Caco-2 (cell line): Measurements from ENCODE around the gene SYN1. TPM values are rescaled to one million over a fixed set of nuclear protein-coding genes. Genes with fewer than 3 reads are reported as not detected.

Experiments used
- BruUV-seq: library from RNA; stranded (reverse); fragments of 400-500 nt; replicated peaks from 2 replicates; lab custom pipeline; 2021; lab: Mats Ljungman, UMichigan
- CTCF ChIA-PET: fragments of 300-600 bp; sonication (Branson Sonifier 250); formaldehyde crosslinking; loops from one replicate; lab custom pipeline; 2022; ENCODE audit warnings: antibody characterized with exemption; lab: Charles Lee
- POLR2A ChIA-PET: fragments of 300-600 bp; sonication (Branson Sonifier 250); formaldehyde crosslinking; loops from one replicate; lab custom pipeline; 2022; ENCODE audit warnings: antibody characterized with exemption; lab: Charles Lee
- DNase-seq, 2 experiments: peaks; one replicate each; pipeline versions ENCODE4 v3.0.0 to v3.0.0-alpha.2; 2020 to 2022
- H3K27me3 ChIP-seq: replicated peaks from 2 replicates; pipeline ENCODE4 v1.6.0; 2011; ENCODE audit warnings: low read length; ENCODE audit not compliant: control insufficient read depth, insufficient read depth
- H3K36me3 ChIP-seq: 2 replicates; pipeline ENCODE4 v1.5.1; 2011; ENCODE audit warnings: low read length; ENCODE audit not compliant: control insufficient read depth, insufficient read depth
- H3K4me1 ChIP-seq: fragments of 250-450 bp; sonication (Bioruptor Pico); 2 replicates; pipeline ENCODE4 v1.5.1; 2020; ENCODE audit warnings: mild to moderate bottlenecking
- H3K4me3 ChIP-seq: 2 replicates; pipeline ENCODE4 v1.5.1; 2011; ENCODE audit warnings: low read depth, mild to moderate bottlenecking, control low read depth, low read length
- H3K9me3 ChIP-seq: fragments of 250-450 bp; sonication (Bioruptor Pico); 2 replicates; pipeline ENCODE4 v1.5.1; 2020; ENCODE audit warnings: mild to moderate bottlenecking, moderate library complexity
- H3K27ac Mint-ChIP-seq: one replicate; pipeline ENCODE4 v1.8.0; 2022; ENCODE audit warnings: mixed read lengths; ENCODE audit not compliant: unreplicated experiment
- H3K27me3 Mint-ChIP-seq: one replicate; pipeline ENCODE4 v1.8.0; 2022; ENCODE audit warnings: mixed read lengths; ENCODE audit not compliant: insufficient read depth, unreplicated experiment
- H3K36me3 Mint-ChIP-seq: one replicate; pipeline ENCODE4 v1.8.0; 2022; ENCODE audit warnings: mild to moderate bottlenecking, mixed read lengths; ENCODE audit not compliant: insufficient read depth, unreplicated experiment
- H3K4me1 Mint-ChIP-seq: one replicate; pipeline ENCODE4 v1.8.0; 2022; ENCODE audit warnings: low read depth, mixed read lengths; ENCODE audit not compliant: unreplicated experiment
- H3K4me3 Mint-ChIP-seq: one replicate; pipeline ENCODE4 v1.8.0; 2022; ENCODE audit warnings: mild to moderate bottlenecking, moderate library complexity, mixed read lengths; ENCODE audit not compliant: unreplicated experiment
- H3K9me3 Mint-ChIP-seq: one replicate; pipeline ENCODE4 v1.8.0; 2022; ENCODE audit warnings: mixed read lengths; ENCODE audit not compliant: unreplicated experiment
- intact Hi-C: fragments of 100-400 bp; cut with micrococcal nuclease; formaldehyde crosslinking; loops from one replicate; pipeline ENCODE4 v1.10.0; 2022; ENCODE audit not compliant: unreplicated experiment
- total RNA-seq: library from RNA; stranded (reverse); gene quantifications from 2 replicates; pipeline ENCODE4 v1.2.3, GENCODE V29; 2022
- TF ChIP-seq, protein P1 (sequence below), 2 experiments: fragments of 200-600 bp in 1 of 2; IDR thresholded peaks; 1 replicate in 1 of 2; 2 replicates in 1 of 2; pipeline versions ENCODE4 v1.5.1 to v1.8.0; 2011 to 2022; ENCODE audit warnings: antibody characterized with exemption in 1 of 2, control low read depth in 1 of 2, inconsistent platforms in 1 of 2, low read depth in 1 of 2, low read length in 1 of 2, mild to moderate bottlenecking in 1 of 2, moderate library complexity in 1 of 2; ENCODE audit not compliant: insufficient read depth in 1 of 2, severe bottlenecking in 1 of 2, unreplicated experiment in 1 of 2

The SYN1 gene
- total RNA-seq, 1 experiment from 2014 or later = not detected

- POLR2A ChIA-PET = no interaction called here
- Histone ChIP-seq H3K36me3 (no peaks in the 10 kb centered on the region), H3K27me3 (no peaks in the 10 kb centered on the region), H3K4me1 (no peaks in the 10 kb centered on the region), H3K4me3 (no peak overlapping the region), H3K9me3 (no peaks in the 10 kb centered on the region)
- Mint-ChIP-seq H3K9me3 (no peaks in the 10 kb centered on the region), H3K36me3 (peaks cover 10% of the 10 kb centered on the region), H3K27ac (no peak overlapping the region), H3K4me1 (no peaks in the 10 kb centered on the region), H3K27me3 (no peaks in the 10 kb centered on the region), H3K4me3 (no peak overlapping the region)
- peak; percentile 61 to 62 for DNase-seq
- TF ChIP-seq, protein P1, sequence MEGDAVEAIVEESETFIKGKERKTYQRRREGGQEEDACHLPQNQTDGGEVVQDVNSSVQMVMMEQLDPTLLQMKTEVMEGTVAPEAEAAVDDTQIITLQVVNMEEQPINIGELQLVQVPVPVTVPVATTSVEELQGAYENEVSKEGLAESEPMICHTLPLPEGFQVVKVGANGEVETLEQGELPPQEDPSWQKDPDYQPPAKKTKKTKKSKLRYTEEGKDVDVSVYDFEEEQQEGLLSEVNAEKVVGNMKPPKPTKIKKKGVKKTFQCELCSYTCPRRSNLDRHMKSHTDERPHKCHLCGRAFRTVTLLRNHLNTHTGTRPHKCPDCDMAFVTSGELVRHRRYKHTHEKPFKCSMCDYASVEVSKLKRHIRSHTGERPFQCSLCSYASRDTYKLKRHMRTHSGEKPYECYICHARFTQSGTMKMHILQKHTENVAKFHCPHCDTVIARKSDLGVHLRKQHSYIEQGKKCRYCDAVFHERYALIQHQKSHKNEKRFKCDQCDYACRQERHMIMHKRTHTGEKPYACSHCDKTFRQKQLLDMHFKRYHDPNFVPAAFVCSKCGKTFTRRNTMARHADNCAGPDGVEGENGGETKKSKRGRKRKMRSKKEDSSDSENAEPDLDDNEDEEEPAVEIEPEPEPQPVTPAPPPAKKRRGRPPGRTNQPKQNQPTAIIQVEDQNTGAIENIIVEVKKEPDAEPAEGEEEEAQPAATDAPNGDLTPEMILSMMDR (IDR thresholded peaks at IDR 0.05; ENCODE audit: insufficient read depth in 1 of 2, low read depth in 1 of 2, low read length in 1 of 2, severe bottlenecking in 1 of 2, unreplicated experiment in 1 of 2) = peak in 1 of 2 experiments; percentile 19
- no TSS peak for BruUV-seq
- intact Hi-C loops = loop anchor here (1.0 kb wide), 2 partner anchors 68 to 88 kb away; partner anchors contain the start of gene ARAF
- CTCF ChIA-PET = interaction anchor here (0.5 kb wide), 1 partner anchor 910 kb away, joined by 8 read pairs; the partner anchor contains the start of gene TBC1D25
Measured at GRCh38 chrX:47628982-47629381, 9.3 kb upstream of the SYN1 start.

GRCh38 chrX:47625365-47625764 is 5.7 kb upstream of the SYN1 start:
- peaks cover 17% of the 10 kb centered on the region for H3K36me3 Mint-ChIP-seq
- ChIA-PET POLR2A (no interaction called here), CTCF (no interaction called here)
- intact Hi-C loops = no loop called here
- no peaks in the 10 kb centered on the region for H3K4me1 Mint-ChIP-seq
- Histone ChIP-seq H3K36me3 (no peaks in the 10 kb centered on the region), H3K4me1 (no peaks in the 10 kb centered on the region), H3K4me3 (no peak overlapping the region), H3K9me3 (no peaks in the 10 kb centered on the region), H3K27me3 (no peaks in the 10 kb centered on the region)
- no peak for DNase-seq
- H3K9me3 Mint-ChIP-seq = no peaks in the 10 kb centered on the region
- no TSS peak for BruUV-seq
- TF ChIP-seq, protein P1 (IDR thresholded peaks at IDR 0.05; ENCODE audit: insufficient read depth in 1 of 2, low read depth in 1 of 2, low read length in 1 of 2, severe bottlenecking in 1 of 2, unreplicated experiment in 1 of 2) = no peak
- no peak overlapping the region for H3K27ac Mint-ChIP-seq
- H3K27me3 Mint-ChIP-seq = peaks cover under 1% of the 10 kb centered on the region
- H3K4me3 Mint-ChIP-seq = peak overlapping the region; percentile 2

DNA sequence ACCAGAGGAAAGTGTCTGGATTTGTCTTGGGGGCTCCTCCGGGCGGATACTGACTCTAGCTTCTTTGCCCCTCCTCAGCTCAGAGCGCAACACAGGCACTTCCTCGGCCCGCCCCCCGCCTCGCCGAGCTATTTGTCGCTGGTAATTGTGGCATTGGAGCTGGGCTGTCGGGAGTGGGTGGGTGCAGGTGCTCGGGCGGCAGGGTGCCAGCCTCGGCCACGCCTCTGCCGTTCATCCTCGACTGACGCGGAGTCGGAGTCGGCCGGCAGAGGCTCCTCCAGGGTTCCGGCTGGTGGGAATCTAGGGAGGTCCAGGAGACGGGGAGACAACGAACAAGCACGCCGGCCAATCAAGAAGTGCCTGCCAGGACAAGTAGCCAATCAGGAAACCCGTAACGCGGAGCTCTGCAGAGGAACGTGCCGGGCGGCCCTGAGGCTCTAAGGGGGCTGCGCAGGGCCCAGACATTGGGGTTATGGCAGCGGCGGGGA is 3.9 kb upstream of the SYN1 start:
- H3K9me3 ChIP-seq = no peaks in the 10 kb centered on the region
- CTCF ChIA-PET = no interaction called here
- H3K4me3 Mint-ChIP-seq = peak overlapping the region; percentile 79
- no TSS peak for BruUV-seq
- H3K4me1 ChIP-seq = no peaks in the 10 kb centered on the region
- POLR2A ChIA-PET = no interaction called here
- H3K27me3 ChIP-seq = no peaks in the 10 kb centered on the region
- H3K4me1 Mint-ChIP-seq = no peaks in the 10 kb centered on the region
- no peak overlapping the region for H3K27ac Mint-ChIP-seq
- peaks cover 3% of the 10 kb centered on the region for H3K27me3 Mint-ChIP-seq
- H3K9me3 Mint-ChIP-seq = no peaks in the 10 kb centered on the region
- intact Hi-C loops = no loop called here
- TF ChIP-seq, protein P1 (IDR thresholded peaks at IDR 0.05; ENCODE audit: insufficient read depth in 1 of 2, low read depth in 1 of 2, low read length in 1 of 2, severe bottlenecking in 1 of 2, unreplicated experiment in 1 of 2) = no peak
- DNase-seq = peak; percentile 81 to 85
- no peaks in the 10 kb centered on the region for H3K36me3 ChIP-seq
- peaks cover 17% of the 10 kb centered on the region for H3K36me3 Mint-ChIP-seq
- H3K4me3 ChIP-seq = peak overlapping the region; percentile 53
